Keratinocyte (primary cell): ENCODE measurements around the gene PLA2G2F.

Experiments
- CTCF ChIP-seq, 3 experiments: IDR thresholded peaks in 1 of 3; conservative IDR thresholded peaks in 1 of 3; optimal IDR thresholded peaks in 1 of 3; 2 replicates in 2 of 3; 3 replicates in 1 of 3; pipeline versions ENCODE3 to v1.5.1; 2011; ENCODE audit warnings: low read length in 3 of 3, mild to moderate bottlenecking in 3 of 3, moderate library complexity in 2 of 3, control low read depth in 1 of 3, inconsistent platforms in 1 of 3; ENCODE audit not compliant: insufficient read depth in 2 of 3; ENCODE audit errors: extremely low read depth in 1 of 3
- EZH2 ChIP-seq: IDR thresholded peaks from one replicate; pipeline ENCODE4 v1.6.1; 2012; ENCODE audit warnings: inconsistent platforms, mild to moderate bottlenecking, low read length, moderate library complexity

- TF ChIP-seq CTCF (optimal IDR thresholded peaks at IDR 0.05 in 1 of 3, IDR thresholded peaks at IDR 0.05 in 1 of 3, conservative IDR thresholded peaks at IDR 0.05 in 1 of 3; ENCODE audit: extremely low read depth in 1 of 3, insufficient read depth in 2 of 3, low read length in 3 of 3): no peak
- no peak for TF ChIP-seq EZH2
These were observed 4.1 kb upstream of the PLA2G2F start for GRCh38 chr1:20134995-20135394.
